ENCODE results near the gene RAPGEF6. TPM values are rescaled to one million over a fixed set of nuclear protein-coding genes. Genes with fewer than 3 reads are reported as not detected.
A peak's percentile ranks its signal among the peaks of the same experiment; 100 is the strongest.

RAPGEF6 gene
- total and polyA plus RNA-seq, 4 experiments from 2014 or later: 18.0 to 121 (median 73.0) TPM

DNA sequence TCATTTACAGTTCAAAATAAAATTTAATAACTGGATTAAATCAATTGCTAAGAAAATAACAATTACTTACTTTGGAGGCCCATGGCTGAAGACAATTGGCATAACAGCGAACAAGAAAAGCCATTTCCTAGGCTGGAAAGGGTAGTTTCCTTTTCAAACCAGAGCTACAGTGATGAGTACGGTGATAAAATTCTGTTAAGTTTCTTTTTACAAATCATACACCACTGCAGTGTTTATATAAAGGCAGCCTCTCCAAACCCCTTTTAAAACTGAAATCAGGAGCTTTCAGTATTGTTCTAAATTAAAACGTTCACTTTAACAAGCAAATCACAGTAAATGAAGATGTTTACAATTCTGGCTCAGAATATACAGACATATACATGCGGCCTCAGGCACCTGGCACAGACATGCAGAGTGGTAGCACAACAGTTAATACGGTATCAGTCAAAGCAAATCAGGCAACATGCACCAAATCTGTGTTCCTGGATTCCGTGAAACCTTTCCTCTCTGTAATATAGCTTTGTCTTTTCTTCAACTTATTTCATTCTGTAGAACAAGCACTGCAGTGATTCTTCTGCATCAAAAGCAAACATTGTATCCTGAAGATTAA is 102.9 kb downstream of the RAPGEF6 start:
- ChIA-PET CTCF (ENCODE audit: partially characterized antibody) (interaction anchor here (0.6 to 6.1 kb wide), 12 partner anchors 9 to 266 kb away, joined by 3 to 38 read pairs (median 4); no protein-coding TSS in a partner anchor), POLR2A (ENCODE audit: partially characterized antibody) (interaction anchor here (0.6 to 6.7 kb wide), 15 partner anchors 8 to 582 kb away, joined by 3 to 75 read pairs (median 5); partner anchors contain the start of gene RAPGEF6)
- Histone ChIP-seq H3K4me1 (ENCODE audit: insufficient read depth, low read length) (peaks cover 95% of the 10 kb centered on the region), H3K27me3 (ENCODE audit: insufficient read depth, low read length) (no peaks in the 10 kb centered on the region), H3K9me3 (ENCODE audit: control insufficient read depth in 1 of 2, low read length in 2 of 2) (no peaks in the 10 kb centered on the region), H3K36me3 (ENCODE audit: insufficient read depth, low read length) (no peaks in the 10 kb centered on the region), H3K27ac (ENCODE audit: low read depth, low read length) (peak overlapping the region; percentile 72), H3K4me3 (ENCODE audit: low read length in 2 of 2) (peak overlapping the region; percentile 11 to 34)
- peak in 3 of 5 donors; percentile 32 to 46 (median 36) for DNase-seq
- Mint-ChIP-seq H3K36me3 (peaks cover 7 to 21% of the 10 kb centered on the region in 2 donors), H3K27me3 (no peaks in the 10 kb centered on the region), H3K4me3 (peak overlapping the region; percentile 77 to 91 (median 88)), H3K4me1 (peaks cover 59 to 77% (median 67%) of the 10 kb centered on the region in 4 donors), H3K9me3 (no peaks in the 10 kb centered on the region), H3K27ac (peak overlapping the region; percentile 72 to 95 (median 93))
- intact Hi-C loops (cut with micrococcal nuclease): loop anchor here (1.0 kb wide), 2 partner anchors 16 to 17 kb away; no protein-coding TSS in a partner anchor

DNA sequence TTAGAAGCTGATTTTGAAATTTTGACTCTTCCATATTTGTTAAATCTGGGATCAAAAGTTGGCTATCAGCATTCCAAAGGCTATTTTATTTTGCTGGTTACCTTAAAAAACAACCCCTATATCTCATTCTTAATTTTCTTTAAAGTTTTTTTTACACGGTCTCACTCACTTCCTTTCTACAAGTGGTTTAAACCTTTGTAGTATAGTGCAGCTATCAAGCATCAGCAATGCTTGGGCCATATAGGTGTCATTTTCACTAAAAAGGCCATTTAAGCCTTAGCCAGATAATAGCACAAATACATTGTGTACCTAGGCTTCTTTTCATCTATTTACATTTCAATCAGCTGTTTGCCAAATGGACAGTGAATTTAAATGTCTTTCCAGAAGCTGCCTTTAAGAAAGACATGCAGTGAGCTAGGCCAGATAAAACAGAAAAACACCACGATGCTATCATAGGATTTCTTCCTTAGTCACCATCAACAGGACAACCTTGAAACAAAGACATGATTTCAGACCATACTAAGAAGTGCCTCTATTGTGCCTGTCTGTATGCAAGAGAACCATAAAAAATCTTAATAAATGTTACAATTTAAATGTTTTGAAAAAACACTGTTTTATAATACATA is 104.2 kb downstream of the RAPGEF6 start:
- peak overlapping the region; percentile 56 for H3K27ac ChIP-seq (ENCODE audit: low read depth, low read length)
- Mint-ChIP-seq H3K36me3 (peaks cover 10 to 22% of the 10 kb centered on the region in 2 donors), H3K27ac (peak overlapping the region; percentile 78 to 94 (median 87)), H3K9me3 (no peaks in the 10 kb centered on the region), H3K4me3 (peak overlapping the region; percentile 7 to 78 (median 68)), H3K27me3 (no peaks in the 10 kb centered on the region), H3K4me1 (peaks cover 62 to 79% (median 70%) of the 10 kb centered on the region in 4 donors)
- DNase-seq: peak in 1 of 5 donors; percentile 24
- no peaks in the 10 kb centered on the region for H3K27me3 ChIP-seq (ENCODE audit: insufficient read depth, low read length)
- intact Hi-C loops (cut with micrococcal nuclease): loop anchor here (1.0 kb wide), 1 partner anchor 7 kb away; no protein-coding TSS in a partner anchor
- H3K4me3 ChIP-seq (ENCODE audit: low read length in 2 of 2): peak overlapping the region in 1 of 2 donors; percentile 8
- H3K36me3 ChIP-seq (ENCODE audit: insufficient read depth, low read length): no peaks in the 10 kb centered on the region
- ChIA-PET CTCF (ENCODE audit: partially characterized antibody) (interaction anchor here (1.2 to 6.1 kb wide), 4 partner anchors 15 to 166 kb away, joined by 3 to 38 read pairs (median 28); no protein-coding TSS in a partner anchor), POLR2A (ENCODE audit: partially characterized antibody) (interaction anchor here (1.1 to 6.7 kb wide), 6 partner anchors 10 to 59 kb away, joined by 3 to 75 read pairs (median 20); no protein-coding TSS in a partner anchor)
- peaks cover 95% of the 10 kb centered on the region for H3K4me1 ChIP-seq (ENCODE audit: insufficient read depth, low read length)
- H3K9me3 ChIP-seq (ENCODE audit: control insufficient read depth in 1 of 2, low read length in 2 of 2): no peaks in the 10 kb centered on the region

GRCh38 chr5:131528682-131529081 is 106.3 kb downstream of the RAPGEF6 start:
- H3K9me3 Mint-ChIP-seq: no peaks in the 10 kb centered on the region
- peak overlapping the region; percentile 27 to 74 (median 49) for H3K27ac Mint-ChIP-seq
- Histone ChIP-seq H3K4me3 (ENCODE audit: low read length in 2 of 2) (no peak overlapping the region), H3K4me1 (ENCODE audit: insufficient read depth, low read length) (peaks cover 91% of the 10 kb centered on the region), H3K27me3 (ENCODE audit: insufficient read depth, low read length) (no peaks in the 10 kb centered on the region), H3K27ac (ENCODE audit: low read depth, low read length) (no peak overlapping the region), H3K36me3 (ENCODE audit: insufficient read depth, low read length) (no peaks in the 10 kb centered on the region), H3K9me3 (ENCODE audit: control insufficient read depth in 1 of 2, low read length in 2 of 2) (no peaks in the 10 kb centered on the region)
- no peak for DNase-seq
- H3K27me3 Mint-ChIP-seq: no peaks in the 10 kb centered on the region
- ChIA-PET POLR2A (ENCODE audit: partially characterized antibody) (interaction anchor here (1.0 to 6.7 kb wide), 7 partner anchors 10 to 107 kb away, joined by 3 to 75 read pairs (median 4); no protein-coding TSS in a partner anchor), CTCF (ENCODE audit: partially characterized antibody) (interaction anchor here (0.7 to 6.1 kb wide), 5 partner anchors 20 to 353 kb away, joined by 3 to 37 read pairs (median 4); no protein-coding TSS in a partner anchor)
- intact Hi-C loops (cut with micrococcal nuclease): no loop called here
- H3K36me3 Mint-ChIP-seq: peaks cover 12 to 19% of the 10 kb centered on the region in 2 donors
- H3K4me3 Mint-ChIP-seq: peak overlapping the region in 7 of 8 donors; percentile 49 to 75 (median 63)
- H3K4me1 Mint-ChIP-seq: peaks cover 55 to 76% (median 66%) of the 10 kb centered on the region in 4 donors

- Histone ChIP-seq H3K9me3 (ENCODE audit: control insufficient read depth in 1 of 2, low read length in 2 of 2) (no peaks in the 10 kb centered on the region), H3K27ac (ENCODE audit: low read depth, low read length) (no peak overlapping the region), H3K4me3 (ENCODE audit: low read length in 2 of 2) (no peak overlapping the region), H3K36me3 (ENCODE audit: insufficient read depth, low read length) (peaks cover 4% of the 10 kb centered on the region), H3K4me1 (ENCODE audit: insufficient read depth, low read length) (peaks cover 82% of the 10 kb centered on the region), H3K27me3 (ENCODE audit: insufficient read depth, low read length) (no peaks in the 10 kb centered on the region)
- ChIA-PET CTCF (ENCODE audit: partially characterized antibody) (interaction anchor here (1.4 to 2.3 kb wide), 3 partner anchors 11 to 64 kb away, joined by 3 to 9 read pairs (median 4); no protein-coding TSS in a partner anchor), POLR2A (ENCODE audit: partially characterized antibody) (interaction anchor here (1.0 to 1.5 kb wide), 3 partner anchors 10 to 22 kb away, joined by 3 to 4 read pairs (median 4); no protein-coding TSS in a partner anchor)
- H3K27ac Mint-ChIP-seq: peak overlapping the region in 6 of 7 donors; percentile 9 to 78 (median 38)
- no peak for DNase-seq
- H3K9me3 Mint-ChIP-seq: no peaks in the 10 kb centered on the region
- no peaks in the 10 kb centered on the region for H3K27me3 Mint-ChIP-seq
- intact Hi-C loops (cut with micrococcal nuclease): no loop called here
- H3K4me1 Mint-ChIP-seq: peaks cover 56 to 78% (median 65%) of the 10 kb centered on the region in 4 donors
- peak overlapping the region in 5 of 8 donors; percentile 2 to 56 (median 21) for H3K4me3 Mint-ChIP-seq
- H3K36me3 Mint-ChIP-seq: peaks cover 19 to 22% of the 10 kb centered on the region in 2 donors
These were observed 109.2 kb downstream of the RAPGEF6 start for GRCh38 chr5:131525805-131526204.

- H3K4me1 Mint-ChIP-seq: peaks cover 51 to 77% (median 65%) of the 10 kb centered on the region in 4 donors
- H3K4me3 ChIP-seq (ENCODE audit: low read length in 2 of 2): no peak overlapping the region
- H3K4me3 Mint-ChIP-seq: peak overlapping the region in 1 of 8 donors; percentile 26
- intact Hi-C loops (cut with micrococcal nuclease): no loop called here
- no peaks in the 10 kb centered on the region for H3K27me3 Mint-ChIP-seq
- peaks cover 68% of the 10 kb centered on the region for H3K4me1 ChIP-seq (ENCODE audit: insufficient read depth, low read length)
- DNase-seq: no peak
- no peaks in the 10 kb centered on the region for H3K9me3 Mint-ChIP-seq
- ChIA-PET POLR2A (ENCODE audit: partially characterized antibody) (interaction anchor here (0.8 to 2.4 kb wide), 3 partner anchors 8 to 23 kb away, joined by 3 to 13 read pairs (median 4); no protein-coding TSS in a partner anchor), CTCF (ENCODE audit: partially characterized antibody) (interaction anchor here (1.2 to 1.8 kb wide), 5 partner anchors 7 to 64 kb away, joined by 3 to 5 read pairs (median 4); no protein-coding TSS in a partner anchor)
- H3K27ac Mint-ChIP-seq: peak overlapping the region in 2 of 7 donors; percentile 8 to 12
- no peak overlapping the region for H3K27ac ChIP-seq (ENCODE audit: low read depth, low read length)
- peaks cover 11% of the 10 kb centered on the region for H3K36me3 ChIP-seq (ENCODE audit: insufficient read depth, low read length)
- no peaks in the 10 kb centered on the region for H3K27me3 ChIP-seq (ENCODE audit: insufficient read depth, low read length)
- H3K9me3 ChIP-seq (ENCODE audit: control insufficient read depth in 1 of 2, low read length in 2 of 2): no peaks in the 10 kb centered on the region
- peaks cover 28 to 31% of the 10 kb centered on the region in 2 donors for H3K36me3 Mint-ChIP-seq
These were observed 110.6 kb downstream of the RAPGEF6 start for GRCh38 chr5:131524431-131524830.

GRCh38 chr5:131523500-131524185 is 111.4 kb downstream of the RAPGEF6 start:
- no peak for DNase-seq
- no peak overlapping the region for H3K4me3 ChIP-seq (ENCODE audit: low read length in 2 of 2)
- no peak overlapping the region for H3K27ac ChIP-seq (ENCODE audit: low read depth, low read length)
- Mint-ChIP-seq H3K4me3 (no peak overlapping the region), H3K4me1 (peaks cover 45 to 74% (median 62%) of the 10 kb centered on the region in 4 donors), H3K27me3 (no peaks in the 10 kb centered on the region), H3K27ac (peak overlapping the region in 4 of 7 donors; percentile 23 to 94 (median 58)), H3K9me3 (no peaks in the 10 kb centered on the region), H3K36me3 (peaks cover 24 to 35% of the 10 kb centered on the region in 2 donors)
- ChIA-PET POLR2A (ENCODE audit: partially characterized antibody) (interaction anchor here (0.8 to 2.4 kb wide), 4 partner anchors 9 to 66 kb away, joined by 3 to 13 read pairs (median 4); no protein-coding TSS in a partner anchor), CTCF (ENCODE audit: partially characterized antibody) (interaction anchor here (0.6 to 1.8 kb wide), 6 partner anchors 8 to 597 kb away, joined by 3 to 5 read pairs (median 4); no protein-coding TSS in a partner anchor)
- peaks cover 17% of the 10 kb centered on the region for H3K36me3 ChIP-seq (ENCODE audit: insufficient read depth, low read length)
- H3K4me1 ChIP-seq (ENCODE audit: insufficient read depth, low read length): peaks cover 60% of the 10 kb centered on the region
- no peaks in the 10 kb centered on the region for H3K27me3 ChIP-seq (ENCODE audit: insufficient read depth, low read length)
- intact Hi-C loops (cut with micrococcal nuclease): no loop called here
- no peaks in the 10 kb centered on the region for H3K9me3 ChIP-seq (ENCODE audit: control insufficient read depth in 1 of 2, low read length in 2 of 2)
